SK-N-SH treated with all-trans-retinoic acid at 6 μM for 48 hours (cell line): ENCODE results near the gene MET.

Experiments
- GLIS3 ChIP-seq: fragments of 250-450 bp; sonication (Bioruptor Pico); IDR thresholded peaks from 2 replicates; pipeline ENCODE4 v1.5.0; 2020; ENCODE audit warnings: mild to moderate bottlenecking, moderate library complexity
- RARB ChIP-seq: fragments of 250-450 bp; sonication (Bioruptor Pico); IDR thresholded peaks from 2 replicates; pipeline ENCODE4 v1.8.0; 2021; ENCODE audit warnings: mild to moderate bottlenecking, moderate library complexity
- ZC3H10 ChIP-seq: fragments of 250-450 bp; sonication (Bioruptor Pico); IDR thresholded peaks from 2 replicates; pipeline ENCODE4 v1.5.1; 2021; ENCODE audit warnings: mild to moderate bottlenecking, moderate library complexity
- ZFP3 ChIP-seq: fragments of 250-450 bp; sonication (Bioruptor Pico); IDR thresholded peaks from 2 replicates; pipeline ENCODE4 v1.5.0; 2020; ENCODE audit warnings: mild to moderate bottlenecking, moderate library complexity
- ZFP30 ChIP-seq: fragments of 450-650 bp; formaldehyde crosslinking; IDR thresholded peaks from 2 replicates; pipeline ENCODE4 v1.5.0; 2022; ENCODE audit warnings: mild to moderate bottlenecking, moderate library complexity
- ZNF565 ChIP-seq: fragments of 450-650 bp; formaldehyde crosslinking; conservative IDR thresholded peaks from 2 replicates; pipeline ENCODE4 v1.5.0; 2020; ENCODE audit warnings: low read depth, mild to moderate bottlenecking, moderate library complexity
- ZNF70 ChIP-seq: fragments of 450-650 bp; formaldehyde crosslinking; IDR thresholded peaks from 2 replicates; pipeline ENCODE4 v1.5.0; 2020; ENCODE audit warnings: mild to moderate bottlenecking, moderate library complexity
- TF ChIP-seq, protein P1 (sequence below): fragments of 250-450 bp; sonication (Bioruptor Pico); IDR thresholded peaks from 2 replicates; pipeline ENCODE4 v1.8.0; 2020; ENCODE audit warnings: mild to moderate bottlenecking, moderate library complexity, borderline replicate concordance
- TF ChIP-seq, protein P2 (sequence below): fragments of 250-450 bp; sonication (Bioruptor Pico); IDR thresholded peaks from 2 replicates; pipeline ENCODE4 v1.5.1; 2020; ENCODE audit warnings: low read depth, mild to moderate bottlenecking, moderate library complexity
- TF ChIP-seq, protein P3 (sequence below): fragments of 250-450 bp; sonication (Bioruptor Pico); IDR thresholded peaks from 2 replicates; pipeline ENCODE4 v1.5.0; 2020; ENCODE audit warnings: mild to moderate bottlenecking, moderate library complexity

DNA sequence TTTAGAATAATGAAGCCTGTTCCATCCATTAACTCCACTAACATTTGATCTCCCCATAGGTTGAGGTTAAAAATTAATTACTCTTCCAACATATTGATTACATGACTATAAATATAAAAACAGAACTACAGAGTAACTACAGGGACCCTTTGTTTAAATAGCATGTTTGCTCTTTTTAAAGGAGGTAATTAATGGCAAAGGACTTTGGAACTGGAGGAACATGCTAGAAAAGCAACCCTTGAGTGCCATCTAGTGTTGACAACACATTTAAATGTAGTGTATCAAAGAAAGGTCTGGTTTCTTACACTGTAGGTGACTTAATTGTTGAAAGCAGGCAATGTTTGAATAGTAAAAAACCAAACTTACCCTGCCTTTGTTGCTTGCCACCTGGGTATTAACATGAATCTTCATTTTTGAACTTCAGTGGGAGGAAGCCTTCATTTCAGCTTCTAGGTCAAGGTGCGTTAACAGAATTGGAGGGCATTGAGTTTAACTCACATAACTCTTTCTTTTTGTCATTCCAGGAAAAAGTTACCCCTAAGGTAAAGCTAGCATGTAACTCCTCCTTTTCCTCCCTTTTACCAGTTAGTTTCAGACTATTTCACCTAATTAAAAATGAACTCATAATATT lies 137.8 kb downstream of the MET start:
- no peak for TF ChIP-seq RARB (CRISPR knock-in tag)
- TF ChIP-seq, protein P1, sequence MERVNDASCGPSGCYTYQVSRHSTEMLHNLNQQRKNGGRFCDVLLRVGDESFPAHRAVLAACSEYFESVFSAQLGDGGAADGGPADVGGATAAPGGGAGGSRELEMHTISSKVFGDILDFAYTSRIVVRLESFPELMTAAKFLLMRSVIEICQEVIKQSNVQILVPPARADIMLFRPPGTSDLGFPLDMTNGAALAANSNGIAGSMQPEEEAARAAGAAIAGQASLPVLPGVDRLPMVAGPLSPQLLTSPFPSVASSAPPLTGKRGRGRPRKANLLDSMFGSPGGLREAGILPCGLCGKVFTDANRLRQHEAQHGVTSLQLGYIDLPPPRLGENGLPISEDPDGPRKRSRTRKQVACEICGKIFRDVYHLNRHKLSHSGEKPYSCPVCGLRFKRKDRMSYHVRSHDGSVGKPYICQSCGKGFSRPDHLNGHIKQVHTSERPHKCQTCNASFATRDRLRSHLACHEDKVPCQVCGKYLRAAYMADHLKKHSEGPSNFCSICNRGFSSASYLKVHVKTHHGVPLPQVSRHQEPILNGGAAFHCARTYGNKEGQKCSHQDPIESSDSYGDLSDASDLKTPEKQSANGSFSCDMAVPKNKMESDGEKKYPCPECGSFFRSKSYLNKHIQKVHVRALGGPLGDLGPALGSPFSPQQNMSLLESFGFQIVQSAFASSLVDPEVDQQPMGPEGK (CRISPR knock-in tag): no peak
- TF ChIP-seq ZNF565: no peak
- TF ChIP-seq GLIS3 (CRISPR knock-in tag): no peak
- TF ChIP-seq, protein P2, sequence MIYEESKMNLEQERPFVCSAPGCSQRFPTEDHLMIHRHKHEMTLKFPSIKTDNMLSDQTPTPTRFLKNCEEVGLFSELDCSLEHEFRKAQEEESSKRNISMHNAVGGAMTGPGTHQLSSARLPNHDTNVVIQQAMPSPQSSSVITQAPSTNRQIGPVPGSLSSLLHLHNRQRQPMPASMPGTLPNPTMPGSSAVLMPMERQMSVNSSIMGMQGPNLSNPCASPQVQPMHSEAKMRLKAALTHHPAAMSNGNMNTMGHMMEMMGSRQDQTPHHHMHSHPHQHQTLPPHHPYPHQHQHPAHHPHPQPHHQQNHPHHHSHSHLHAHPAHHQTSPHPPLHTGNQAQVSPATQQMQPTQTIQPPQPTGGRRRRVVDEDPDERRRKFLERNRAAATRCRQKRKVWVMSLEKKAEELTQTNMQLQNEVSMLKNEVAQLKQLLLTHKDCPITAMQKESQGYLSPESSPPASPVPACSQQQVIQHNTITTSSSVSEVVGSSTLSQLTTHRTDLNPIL (CRISPR knock-in tag): no peak
- TF ChIP-seq ZC3H10 (CRISPR knock-in tag): no peak
- TF ChIP-seq, protein P3, sequence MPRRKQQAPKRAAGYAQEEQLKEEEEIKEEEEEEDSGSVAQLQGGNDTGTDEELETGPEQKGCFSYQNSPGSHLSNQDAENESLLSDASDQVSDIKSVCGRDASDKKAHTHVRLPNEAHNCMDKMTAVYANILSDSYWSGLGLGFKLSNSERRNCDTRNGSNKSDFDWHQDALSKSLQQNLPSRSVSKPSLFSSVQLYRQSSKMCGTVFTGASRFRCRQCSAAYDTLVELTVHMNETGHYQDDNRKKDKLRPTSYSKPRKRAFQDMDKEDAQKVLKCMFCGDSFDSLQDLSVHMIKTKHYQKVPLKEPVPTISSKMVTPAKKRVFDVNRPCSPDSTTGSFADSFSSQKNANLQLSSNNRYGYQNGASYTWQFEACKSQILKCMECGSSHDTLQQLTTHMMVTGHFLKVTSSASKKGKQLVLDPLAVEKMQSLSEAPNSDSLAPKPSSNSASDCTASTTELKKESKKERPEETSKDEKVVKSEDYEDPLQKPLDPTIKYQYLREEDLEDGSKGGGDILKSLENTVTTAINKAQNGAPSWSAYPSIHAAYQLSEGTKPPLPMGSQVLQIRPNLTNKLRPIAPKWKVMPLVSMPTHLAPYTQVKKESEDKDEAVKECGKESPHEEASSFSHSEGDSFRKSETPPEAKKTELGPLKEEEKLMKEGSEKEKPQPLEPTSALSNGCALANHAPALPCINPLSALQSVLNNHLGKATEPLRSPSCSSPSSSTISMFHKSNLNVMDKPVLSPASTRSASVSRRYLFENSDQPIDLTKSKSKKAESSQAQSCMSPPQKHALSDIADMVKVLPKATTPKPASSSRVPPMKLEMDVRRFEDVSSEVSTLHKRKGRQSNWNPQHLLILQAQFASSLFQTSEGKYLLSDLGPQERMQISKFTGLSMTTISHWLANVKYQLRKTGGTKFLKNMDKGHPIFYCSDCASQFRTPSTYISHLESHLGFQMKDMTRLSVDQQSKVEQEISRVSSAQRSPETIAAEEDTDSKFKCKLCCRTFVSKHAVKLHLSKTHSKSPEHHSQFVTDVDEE (CRISPR knock-in tag): no peak
- no peak for TF ChIP-seq ZFP30 (CRISPR knock-in tag)
- no peak for TF ChIP-seq ZFP3
- TF ChIP-seq ZNF70: no peak
